Muscle of leg (tissue), 11 donors: ENCODE results near the gene PDE7B. TPM values are rescaled to one million over a fixed set of nuclear protein-coding genes. Genes with fewer than 3 reads are reported as not detected.

Experiments
- DNase-seq: peaks from one replicate; pipeline ENCODE4 v3.0.0; 2013
- H3K27ac ChIP-seq: one replicate; pipeline ENCODE4 v1.5.1; 2013; ENCODE audit warnings: mild to moderate bottlenecking, low read length, control low read depth
- H3K27me3 ChIP-seq: one replicate; pipeline ENCODE4 v1.6.1; 2013; ENCODE audit warnings: low read length; ENCODE audit not compliant: control insufficient read depth, insufficient read depth
- H3K36me3 ChIP-seq: one replicate; pipeline ENCODE4 v1.6.1; 2013; ENCODE audit warnings: low read length; ENCODE audit not compliant: control insufficient read depth, insufficient read depth
- H3K4me1 ChIP-seq: one replicate; pipeline ENCODE4 v1.6.1; 2013; ENCODE audit warnings: low read length; ENCODE audit not compliant: control insufficient read depth, insufficient read depth
- H3K4me3 ChIP-seq: one replicate; pipeline ENCODE4 v1.5.1; 2013; ENCODE audit warnings: low read length, control low read depth
- H3K9me3 ChIP-seq: replicated peaks from 2 replicates; pipeline ENCODE4 v1.6.1; 2013; ENCODE audit warnings: low read depth, low read length; ENCODE audit not compliant: control insufficient read depth
- WGBS: methylation state at CpG from one replicate; pipeline ENCODE4 v1.1.5; 2013; ENCODE audit warnings: missing lambda C conversion rate; ENCODE audit not compliant: insufficient coverage; 5-methylcytosine and 5-hydroxymethylcytosine counted together
- polyA plus RNA-seq, 8 donors: library from polyadenylated mRNA; unstranded; fragments of 120-200 nt; gene quantifications; one replicate each; pipeline versions ENCODE4 v1.2.1 to v1.2.3, GENCODE V29; 2013; ENCODE audit warnings: inconsistent platforms in 1 of 8, low replicate concordance in 1 of 8; ENCODE audit not compliant: insufficient read length in 8 of 8, insufficient read depth in 1 of 8
- total RNA-seq: library from RNA; stranded (reverse); fragments of 120-200 nt; gene quantifications from one replicate; pipeline ENCODE4 v1.2.4, GENCODE V29; 2013

The PDE7B gene
- total and polyA plus RNA-seq, 9 donors, result 6.9 to 10.9 (median 8.6) TPM

DNA sequence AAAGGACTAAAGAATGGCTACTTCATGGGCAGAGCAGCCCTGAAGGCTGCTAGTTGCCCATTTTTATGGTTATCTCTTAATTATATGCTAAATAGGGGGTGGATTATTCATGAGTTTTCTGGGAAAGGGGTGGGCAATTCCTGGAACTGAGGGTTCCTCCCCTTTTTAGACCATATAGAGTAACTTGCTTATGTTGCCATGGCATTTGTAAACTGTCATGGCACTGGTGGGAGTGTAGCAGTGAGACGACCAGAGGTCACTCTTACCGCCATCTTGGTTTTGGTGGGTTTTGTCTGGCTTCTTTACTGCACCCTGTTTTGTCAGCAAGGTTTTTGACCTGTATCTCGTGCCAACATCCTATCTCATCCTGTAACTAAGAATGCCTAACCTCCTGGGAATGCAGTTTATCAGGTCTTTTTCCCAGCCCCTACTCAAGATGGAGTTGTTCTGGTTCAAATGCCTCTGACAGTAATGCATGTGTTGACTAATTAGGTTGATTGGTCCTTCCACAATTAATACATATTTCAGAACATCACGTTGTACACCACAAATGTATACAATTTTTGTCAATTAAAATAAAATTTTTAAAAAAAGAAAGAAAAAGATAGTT lies 139.5 kb downstream of the PDE7B start:
- Histone ChIP-seq H3K27me3 (no peaks in the 10 kb centered on the region), H3K27ac (no peak overlapping the region), H3K4me1 (no peaks in the 10 kb centered on the region), H3K9me3 (no peaks in the 10 kb centered on the region), H3K36me3 (no peaks in the 10 kb centered on the region), H3K4me3 (no peak overlapping the region)
- no peak for DNase-seq
- WGBS, result 100% methylated on average over 2 of the region's 4 CpGs

DNA sequence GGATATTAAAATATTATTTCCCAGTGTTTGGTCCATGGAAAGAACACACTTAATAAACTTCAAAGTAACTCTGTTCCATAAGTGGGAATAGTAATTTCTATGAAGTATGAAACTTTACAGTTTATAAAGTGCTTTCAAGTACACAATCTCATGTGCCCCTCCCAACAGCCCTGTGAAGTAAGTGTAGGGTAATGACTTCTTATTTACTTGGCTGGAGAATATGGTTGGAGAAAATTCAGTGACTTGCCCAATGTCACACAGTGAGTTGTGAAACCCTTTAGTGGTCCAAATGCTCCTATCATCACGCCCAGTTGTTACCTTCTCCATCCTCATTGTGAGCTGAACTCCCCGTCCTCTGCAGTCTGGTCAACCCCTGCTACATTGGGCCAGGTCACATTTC lies 141.2 kb downstream of the PDE7B start:
- Histone ChIP-seq H3K27ac (no peak overlapping the region), H3K4me1 (no peaks in the 10 kb centered on the region), H3K36me3 (no peaks in the 10 kb centered on the region), H3K9me3 (no peaks in the 10 kb centered on the region), H3K27me3 (no peaks in the 10 kb centered on the region), H3K4me3 (no peak overlapping the region)
- WGBS, result 83% methylated on average over 1 of the region's 2 CpGs
- DNase-seq, result no peak

DNA sequence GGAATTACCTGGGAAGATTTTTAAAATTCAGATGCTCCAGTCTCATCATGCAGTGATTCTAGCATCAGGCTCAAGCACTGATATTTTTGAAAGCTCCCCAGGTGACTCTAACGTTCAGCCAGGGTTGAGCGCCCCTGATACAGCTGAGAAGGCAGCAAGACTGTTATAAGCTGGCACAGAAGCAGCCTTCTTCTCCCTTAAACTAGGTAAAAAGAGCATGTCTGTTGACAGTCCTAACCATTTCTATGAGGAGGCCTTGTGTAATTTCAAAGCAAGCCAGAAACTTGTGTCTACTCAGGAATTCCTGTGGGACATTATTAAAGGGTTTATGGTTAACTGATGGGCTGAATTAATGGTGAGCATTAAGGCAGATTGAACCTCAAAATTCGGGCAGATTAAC lies 141.9 kb downstream of the PDE7B start:
- WGBS, result 60% methylated on average over 1 of the region's 3 CpGs
- no peaks in the 10 kb centered on the region for H3K9me3 ChIP-seq
- no peak for DNase-seq
- H3K27me3 ChIP-seq, result no peaks in the 10 kb centered on the region
- H3K4me1 ChIP-seq, result no peaks in the 10 kb centered on the region
- H3K4me3 ChIP-seq, result no peak overlapping the region
- no peaks in the 10 kb centered on the region for H3K36me3 ChIP-seq
- no peak overlapping the region for H3K27ac ChIP-seq

DNA sequence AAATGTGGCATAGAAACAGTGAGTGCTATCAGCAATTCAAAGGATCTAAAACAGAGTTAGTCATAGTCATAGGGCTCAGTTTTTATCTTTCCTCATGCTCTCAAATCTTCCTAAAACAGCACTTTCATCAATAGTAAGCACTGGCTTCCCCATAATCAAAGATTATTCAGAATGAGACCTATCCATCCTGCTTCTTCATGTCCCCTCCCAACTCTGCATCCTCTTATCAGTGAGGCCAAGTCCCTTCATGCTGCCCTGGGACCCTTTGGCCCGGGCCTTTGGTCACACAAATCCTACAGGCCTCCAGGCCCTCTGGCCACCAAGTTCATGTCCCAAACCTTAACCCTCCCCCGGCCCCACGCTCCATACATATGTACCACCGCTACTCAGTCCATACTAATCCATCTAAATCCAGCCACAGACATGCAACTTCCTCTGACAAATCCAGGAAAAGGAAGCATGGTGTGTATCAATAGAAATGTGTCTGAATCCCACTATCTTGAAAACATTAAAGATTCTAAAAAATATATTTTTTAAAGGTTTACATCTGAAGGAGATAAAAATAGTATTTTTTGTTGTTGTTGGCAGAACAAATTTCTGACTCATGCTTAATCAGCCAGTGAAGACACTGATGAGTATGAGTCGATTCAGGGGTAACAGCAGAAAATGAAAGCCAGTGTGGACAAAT lies 143.5 kb downstream of the PDE7B start:
- DNase-seq, result peak; percentile 16
- H3K9me3 ChIP-seq, result peaks cover 8% of the 10 kb centered on the region
- no peak overlapping the region for H3K27ac ChIP-seq

DNA sequence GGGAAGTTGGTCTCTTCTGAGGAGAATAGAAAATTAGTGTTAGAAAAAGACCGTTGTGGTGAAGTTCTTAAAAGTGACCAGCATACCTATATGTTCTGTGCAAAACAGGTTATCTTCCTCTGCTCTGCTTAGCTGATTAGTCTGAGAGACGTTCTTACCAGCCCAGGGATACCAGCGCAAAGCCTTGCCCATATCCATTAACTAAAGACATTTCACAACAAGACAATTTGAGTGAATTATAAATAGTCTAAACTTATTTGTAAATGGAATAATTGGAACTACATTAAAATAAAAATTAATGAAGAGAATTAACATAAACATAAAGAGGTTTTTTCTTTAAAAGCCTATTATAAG lies 144.0 kb downstream of the PDE7B start:
- Histone ChIP-seq H3K36me3 (no peaks in the 10 kb centered on the region), H3K27ac (no peak overlapping the region), H3K9me3 (peaks cover 12% of the 10 kb centered on the region), H3K4me3 (no peak overlapping the region), H3K27me3 (no peaks in the 10 kb centered on the region), H3K4me1 (no peaks in the 10 kb centered on the region)
- WGBS, result no CpG with 5 or more reads among the region's 3 CpGs
- no peak for DNase-seq

More for the DNA sequence above, 143.5 kb downstream of the PDE7B start:
- H3K36me3 ChIP-seq, result no peaks in the 10 kb centered on the region
- 83% methylated on average over 2 of the region's 5 CpGs for WGBS
- H3K4me3 ChIP-seq, result no peak overlapping the region
- no peaks in the 10 kb centered on the region for H3K27me3 ChIP-seq
- no peaks in the 10 kb centered on the region for H3K4me1 ChIP-seq

DNA sequence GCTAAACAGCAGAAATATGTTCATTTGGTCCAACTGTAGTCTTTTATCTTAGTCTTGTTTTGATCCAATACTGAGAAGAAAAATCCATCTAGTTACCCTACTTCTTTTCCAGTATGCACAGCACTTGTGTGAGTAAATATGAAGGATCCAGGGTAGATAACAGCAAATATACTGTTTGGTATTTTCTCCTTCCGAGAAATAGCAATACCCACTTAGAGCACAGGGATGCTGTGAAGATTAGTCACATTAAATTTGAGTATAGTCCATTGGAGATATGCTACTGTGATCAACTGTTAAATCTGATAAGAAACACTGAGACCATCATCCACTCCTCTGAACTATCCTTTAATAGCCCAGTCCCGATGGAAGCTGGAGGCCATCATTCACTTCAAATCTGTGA lies 145.2 kb downstream of the PDE7B start:
- no CpG with 5 or more reads among the region's 2 CpGs for WGBS
- H3K36me3 ChIP-seq, result no peaks in the 10 kb centered on the region
- peaks cover 13% of the 10 kb centered on the region for H3K9me3 ChIP-seq
- H3K27me3 ChIP-seq, result no peaks in the 10 kb centered on the region
- no peaks in the 10 kb centered on the region for H3K4me1 ChIP-seq
- H3K4me3 ChIP-seq, result no peak overlapping the region
- no peak overlapping the region for H3K27ac ChIP-seq
- DNase-seq, result no peak

DNA sequence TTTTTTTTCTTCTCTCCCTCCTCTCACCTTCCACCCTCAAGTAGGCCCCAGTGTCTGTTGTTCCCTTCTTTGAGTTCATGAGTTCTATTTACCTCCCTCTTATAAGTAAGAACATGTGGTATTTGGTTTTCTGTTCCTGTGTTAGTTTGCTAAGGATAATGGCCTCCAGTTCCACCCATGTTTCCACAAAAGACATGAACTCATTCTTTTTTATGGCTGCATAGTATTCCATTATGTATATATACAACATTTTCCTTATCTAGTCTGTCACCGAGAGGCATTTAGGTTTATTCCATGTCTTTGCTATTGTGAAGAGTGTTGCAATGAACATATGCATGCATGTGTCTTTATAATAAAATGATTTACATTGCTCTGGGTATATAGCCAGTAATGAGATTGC lies 147.9 kb downstream of the PDE7B start:
- Histone ChIP-seq H3K4me1 (no peaks in the 10 kb centered on the region), H3K27ac (no peak overlapping the region), H3K27me3 (no peaks in the 10 kb centered on the region), H3K4me3 (no peak overlapping the region), H3K9me3 (peaks cover 13% of the 10 kb centered on the region), H3K36me3 (no peaks in the 10 kb centered on the region)
- WGBS, result no CpG with 5 or more reads among the region's 1 CpG
- no peak for DNase-seq

DNA sequence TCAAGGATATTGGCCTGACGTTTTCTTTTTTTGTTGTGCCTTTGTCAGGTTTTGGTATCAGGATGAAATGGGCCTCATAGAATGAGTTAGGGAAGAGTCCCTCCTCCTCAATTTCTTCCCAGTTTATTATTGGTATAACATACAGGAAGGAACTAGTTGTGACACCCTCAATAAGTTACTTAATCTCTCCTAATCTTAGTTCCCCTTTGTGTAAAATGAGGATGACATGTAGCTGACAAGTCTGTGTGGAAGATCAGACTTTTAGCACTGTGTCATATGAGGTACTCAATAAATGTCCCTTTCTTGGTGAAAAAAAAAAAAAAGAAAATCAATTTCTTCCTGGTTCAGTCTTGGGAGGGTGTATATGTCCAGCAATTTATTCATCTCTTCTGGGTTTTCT lies 155.8 kb downstream of the PDE7B start:
- Histone ChIP-seq H3K9me3 (peaks cover 7% of the 10 kb centered on the region), H3K36me3 (no peaks in the 10 kb centered on the region), H3K27ac (no peak overlapping the region), H3K4me1 (peaks cover 6% of the 10 kb centered on the region), H3K4me3 (no peak overlapping the region), H3K27me3 (no peaks in the 10 kb centered on the region)
- DNase-seq, result peak; percentile 14
- WGBS, result no CpG with 5 or more reads among the region's 1 CpG

DNA sequence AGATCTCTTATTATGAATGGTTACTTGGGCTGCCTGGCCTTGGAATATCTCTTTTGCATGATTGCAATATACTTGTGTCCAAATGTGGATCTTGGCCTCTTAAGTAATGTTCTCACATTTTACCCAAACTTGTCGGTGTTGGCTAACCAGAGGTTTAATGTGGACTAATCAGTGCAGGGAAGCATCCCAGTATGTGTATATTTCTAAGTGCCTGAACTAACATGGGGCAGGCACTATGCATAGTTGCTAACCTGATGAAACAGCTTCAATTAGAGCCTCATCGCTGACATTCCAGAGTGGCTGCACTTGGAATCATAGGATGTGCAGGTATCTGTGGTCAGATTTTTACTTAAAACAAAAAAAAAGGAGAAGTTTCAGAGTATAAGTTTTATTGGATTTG lies 160.0 kb downstream of the PDE7B start:
- Histone ChIP-seq H3K4me1 (peaks cover 9% of the 10 kb centered on the region), H3K27ac (no peak overlapping the region), H3K9me3 (peaks cover 6% of the 10 kb centered on the region), H3K4me3 (no peak overlapping the region), H3K36me3 (no peaks in the 10 kb centered on the region), H3K27me3 (no peaks in the 10 kb centered on the region)
- WGBS, result 100% methylated on average over 1 of the region's 2 CpGs
- DNase-seq, result no peak

DNA sequence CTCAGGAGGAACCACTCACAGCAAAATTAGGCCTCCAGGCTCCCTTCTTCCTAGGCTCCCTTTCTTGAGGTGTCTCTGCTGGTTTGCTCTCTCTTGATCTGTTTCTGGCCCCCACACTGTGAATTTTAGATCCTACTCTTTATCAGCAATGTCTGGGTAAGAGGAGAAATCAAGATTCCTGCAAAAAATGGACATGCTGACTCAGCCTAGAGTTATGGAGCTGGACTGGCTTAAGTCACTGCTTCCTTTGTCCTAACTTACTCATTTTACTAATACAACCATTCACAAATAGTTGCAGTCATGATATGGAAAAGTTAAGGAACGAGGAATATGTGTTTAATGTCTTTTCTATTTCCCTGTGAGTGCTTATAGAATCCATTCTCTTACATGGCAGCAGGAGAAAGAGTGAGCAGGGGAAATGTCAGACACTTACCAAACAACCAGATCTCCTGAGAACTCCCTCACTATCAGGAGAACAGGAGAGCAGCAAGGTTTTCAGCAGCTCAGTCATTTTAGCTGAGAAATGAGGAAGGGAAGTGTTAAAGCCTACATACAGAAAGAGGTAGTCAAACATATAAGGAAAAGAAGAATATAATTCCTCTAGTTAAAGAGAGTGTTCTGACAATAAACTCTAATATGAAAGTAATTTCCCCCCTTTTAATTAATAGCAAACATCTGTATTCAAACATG lies 160.8 kb downstream of the PDE7B start:
- Histone ChIP-seq H3K27ac (no peak overlapping the region), H3K27me3 (no peaks in the 10 kb centered on the region), H3K9me3 (no peaks in the 10 kb centered on the region), H3K4me3 (no peak overlapping the region), H3K36me3 (no peaks in the 10 kb centered on the region), H3K4me1 (peaks cover 9% of the 10 kb centered on the region)
- no peak for DNase-seq
- WGBS, result no CpG with 5 or more reads among the region's 1 CpG
